ENCODE measurements around the gene TSPAN4. TPM values are rescaled to one million over a fixed set of nuclear protein-coding genes. Genes with fewer than 3 reads are reported as not detected.
A peak's percentile ranks its signal among the peaks of the same experiment; 100 is the strongest.

The TSPAN4 gene
- total RNA-seq, 2 experiments from 2014 or later, result 7.7 to 7.9 TPM

DNA sequence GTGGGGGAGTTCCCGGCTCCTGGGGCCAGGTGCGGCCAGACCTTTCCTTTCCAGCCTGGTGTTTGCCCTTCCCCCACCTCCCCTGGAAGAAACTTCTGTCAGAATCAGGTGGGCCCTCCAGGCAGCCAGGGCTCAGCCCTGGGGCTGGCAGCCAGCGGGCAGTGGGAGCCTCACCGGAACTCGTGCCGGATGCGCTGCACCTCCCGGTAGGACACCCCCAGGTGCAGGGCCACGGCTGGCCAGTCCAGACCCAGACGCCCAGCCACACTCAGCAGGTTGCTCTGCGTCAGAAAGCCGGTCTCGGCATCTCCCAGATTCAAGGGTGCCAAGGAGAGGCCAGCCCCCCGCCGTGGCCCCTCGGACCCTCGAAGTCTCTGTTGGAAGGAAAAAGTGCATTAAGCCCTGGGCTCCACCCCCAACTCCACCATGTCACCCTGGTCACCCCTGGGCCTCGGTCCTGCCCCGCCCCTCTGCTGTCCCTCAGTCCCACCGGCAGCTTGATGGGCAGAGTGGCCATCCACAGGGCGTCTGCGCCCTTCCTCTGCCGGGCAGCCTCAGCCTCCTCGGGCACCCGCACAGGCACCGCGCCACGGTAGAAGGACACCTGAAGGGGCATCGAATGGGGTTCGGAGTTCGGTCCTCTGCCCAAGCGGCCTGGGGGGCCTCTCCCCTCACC is 42.9 kb upstream of the TSPAN4 start:
- ChIA-PET POLR2A (no interaction called here), CTCF (interaction anchor here (1.6 kb wide), 1 partner anchor 9 kb away, joined by 4 read pairs; no protein-coding TSS in a partner anchor)
- Mint-ChIP-seq H3K27me3 (no peaks in the 10 kb centered on the region), H3K4me3 (no peak overlapping the region), H3K36me3 (ENCODE audit: low read depth) (peaks cover 9% of the 10 kb centered on the region), H3K9me3 (no peaks in the 10 kb centered on the region), H3K4me1 (peaks cover 23% of the 10 kb centered on the region), H3K27ac (no peak overlapping the region)
- no peak for DNase-seq

DNA sequence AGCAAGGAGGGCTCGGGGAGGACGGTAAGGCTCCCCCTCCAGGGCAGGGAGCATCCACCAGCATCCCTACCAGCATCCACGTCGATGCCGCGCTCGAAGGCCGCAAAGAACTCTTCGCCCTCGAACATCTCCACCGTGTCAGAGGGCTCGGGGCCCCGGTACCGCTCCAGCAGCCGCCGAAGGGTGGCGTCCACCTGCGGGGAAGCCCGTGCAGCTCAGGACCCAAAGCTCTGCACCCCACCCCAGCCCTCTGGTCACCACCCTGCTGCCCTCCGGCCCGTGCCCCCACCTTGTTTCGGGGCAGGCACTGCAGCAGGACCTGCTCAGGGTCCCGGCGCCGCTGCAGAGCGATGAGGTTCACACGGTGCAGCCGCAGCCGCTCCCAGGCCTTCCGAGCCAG is 42.2 kb upstream of the TSPAN4 start:
- Mint-ChIP-seq H3K36me3 (ENCODE audit: low read depth) (peaks cover 9% of the 10 kb centered on the region), H3K27me3 (no peaks in the 10 kb centered on the region)
- CTCF ChIA-PET, result interaction anchor here (1.6 kb wide), 1 partner anchor 8 kb away, joined by 4 read pairs; no protein-coding TSS in a partner anchor

DNA sequence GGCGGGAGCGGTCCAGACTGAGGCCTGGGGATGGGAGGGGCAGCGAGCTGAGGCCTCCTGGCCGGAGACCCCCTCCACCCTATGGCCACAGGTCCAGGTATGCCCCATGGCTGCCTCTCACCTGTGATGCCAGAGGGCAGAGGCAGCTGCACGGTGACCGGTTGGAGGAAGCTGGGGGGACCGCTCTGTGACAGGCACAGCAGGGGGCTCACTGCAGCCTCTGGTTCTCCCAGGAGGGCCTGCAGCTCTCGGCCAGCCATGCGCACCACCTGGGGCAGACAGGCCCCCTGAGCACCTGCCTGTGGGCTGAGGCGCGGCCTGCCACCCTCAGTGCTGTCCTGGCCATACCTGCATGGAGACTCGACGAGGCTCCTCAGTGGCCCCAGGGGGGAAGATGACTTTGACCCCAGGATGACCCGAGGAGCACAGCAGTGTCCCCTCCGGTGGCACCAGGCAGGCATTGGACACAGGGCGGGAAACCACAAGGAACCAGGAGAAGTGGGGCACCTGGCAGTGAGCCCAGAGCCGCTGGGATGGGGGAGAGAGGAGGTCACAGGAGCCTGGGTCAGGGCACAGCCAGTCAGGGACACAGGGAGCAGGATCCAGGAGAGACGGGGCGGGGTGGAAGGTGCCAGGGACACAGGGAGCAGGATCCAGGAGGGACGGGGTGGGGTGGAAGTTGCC is 41.4 kb upstream of the TSPAN4 start:
- Mint-ChIP-seq H3K4me1 (peaks cover 21% of the 10 kb centered on the region), H3K27me3 (no peaks in the 10 kb centered on the region), H3K27ac (no peak overlapping the region), H3K9me3 (no peaks in the 10 kb centered on the region), H3K4me3 (no peak overlapping the region), H3K36me3 (ENCODE audit: low read depth) (peaks cover 9% of the 10 kb centered on the region)
- POLR2A ChIA-PET, result no interaction called here
- CTCF ChIA-PET, result interaction anchor here (1.6 kb wide), 1 partner anchor 8 kb away, joined by 4 read pairs; no protein-coding TSS in a partner anchor
- no peak for DNase-seq

More for the DNA sequence above, 42.2 kb upstream of the TSPAN4 start:
- Mint-ChIP-seq H3K4me3 (no peak overlapping the region), H3K9me3 (no peaks in the 10 kb centered on the region), H3K4me1 (peaks cover 20% of the 10 kb centered on the region), H3K27ac (no peak overlapping the region)
- POLR2A ChIA-PET, result no interaction called here
- no peak for DNase-seq

DNA sequence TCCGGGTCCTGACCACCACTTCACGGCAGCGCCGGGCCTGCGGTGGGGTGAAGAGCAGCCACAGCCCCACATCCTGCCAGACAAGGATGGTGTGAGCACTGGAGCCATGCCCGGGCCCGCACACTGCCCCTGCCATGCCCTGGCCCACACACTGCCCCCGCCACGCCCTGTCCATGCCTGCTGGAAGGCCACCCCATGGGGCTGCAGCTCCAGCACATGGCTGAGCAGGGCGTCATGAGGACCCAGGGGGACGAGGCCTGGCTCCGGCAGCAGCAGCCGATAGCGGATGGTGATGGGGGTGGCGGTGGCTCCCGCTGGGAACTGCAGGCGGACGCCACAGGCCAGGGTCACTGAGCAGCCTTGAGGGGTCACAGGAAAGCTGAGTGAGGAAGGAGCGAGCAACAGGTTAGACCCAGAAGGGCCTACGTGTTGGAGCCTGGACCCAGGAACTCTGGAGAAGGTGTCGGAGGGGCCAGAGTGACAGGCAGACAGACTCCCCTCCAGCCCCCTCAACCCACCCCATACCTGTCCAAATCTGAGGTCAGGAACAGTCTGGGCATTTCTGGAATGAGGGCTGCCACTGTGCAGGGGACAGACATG is 40.5 kb upstream of the TSPAN4 start:
- Mint-ChIP-seq H3K9me3 (no peaks in the 10 kb centered on the region), H3K4me3 (peak overlapping the region; percentile 36), H3K27me3 (no peaks in the 10 kb centered on the region), H3K4me1 (peaks cover 17% of the 10 kb centered on the region), H3K36me3 (ENCODE audit: low read depth) (peaks cover 9% of the 10 kb centered on the region), H3K27ac (no peak overlapping the region)
- no peak for DNase-seq
- ChIA-PET POLR2A (no interaction called here), CTCF (no interaction called here)

DNA sequence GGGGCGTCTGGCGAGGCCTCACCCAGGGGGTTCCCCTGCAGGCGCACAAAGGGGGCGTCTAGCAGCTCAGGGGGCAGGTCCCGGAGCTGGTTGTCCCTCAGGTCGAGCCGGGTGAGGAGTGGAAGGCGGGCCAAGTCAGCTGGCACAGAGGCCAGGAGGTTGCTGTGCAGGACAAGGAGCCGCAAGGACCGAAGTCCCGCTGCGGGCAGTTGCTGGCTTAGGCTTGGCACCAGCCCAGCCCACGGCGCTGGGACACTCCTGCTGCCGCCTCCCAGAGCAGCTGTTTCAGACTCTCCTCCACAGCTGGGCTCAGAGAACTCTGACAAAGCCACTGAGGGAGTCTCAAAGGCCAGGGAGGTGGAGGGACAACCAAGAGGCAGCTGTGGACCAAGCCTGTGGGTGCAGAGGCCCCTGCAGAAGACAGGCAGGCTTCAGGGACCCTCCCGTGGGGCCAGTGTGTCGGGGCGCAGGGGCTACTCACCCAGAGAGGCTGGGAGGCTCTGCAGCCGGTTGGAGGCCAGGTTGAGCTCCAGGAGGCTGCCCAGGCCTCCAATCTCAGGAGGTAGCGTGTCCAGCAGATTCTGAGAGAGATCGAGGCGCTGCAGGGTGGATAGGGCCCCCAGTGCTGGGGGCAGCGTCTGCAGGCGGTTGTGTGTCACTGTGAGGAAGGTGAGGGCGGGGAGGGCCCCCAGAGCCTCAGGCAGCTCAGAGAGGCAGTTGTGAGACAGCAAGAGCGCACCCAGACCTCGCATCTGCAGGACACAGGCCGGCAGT is 39.8 kb upstream of the TSPAN4 start:
- Mint-ChIP-seq H3K9me3 (no peaks in the 10 kb centered on the region), H3K27me3 (no peaks in the 10 kb centered on the region), H3K27ac (no peak overlapping the region), H3K4me3 (peak overlapping the region; percentile 81), H3K36me3 (ENCODE audit: low read depth) (peaks cover 11% of the 10 kb centered on the region), H3K4me1 (peaks cover 16% of the 10 kb centered on the region)
- CTCF ChIA-PET, result interaction anchor here (1.3 kb wide), 1 partner anchor 11 kb away, joined by 4 read pairs; no protein-coding TSS in a partner anchor
- no peak for DNase-seq
- POLR2A ChIA-PET, result no interaction called here

DNA sequence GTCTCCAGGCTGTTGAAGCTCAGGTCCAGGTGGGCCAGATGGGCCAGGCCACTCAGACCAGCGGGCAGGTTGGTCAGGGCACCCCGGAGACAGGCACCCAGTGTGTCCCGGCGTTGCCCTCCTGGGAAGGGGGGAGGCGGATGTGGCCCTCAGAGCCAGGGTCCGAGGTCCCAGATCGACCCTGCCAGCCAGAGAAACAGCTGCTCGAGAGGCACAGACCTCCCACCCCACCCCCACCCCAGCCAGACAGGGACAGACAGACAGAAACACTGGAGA is 39.2 kb upstream of the TSPAN4 start:
- H3K9me3 Mint-ChIP-seq, result no peaks in the 10 kb centered on the region
- peaks cover 21% of the 10 kb centered on the region for H3K4me1 Mint-ChIP-seq
- H3K36me3 Mint-ChIP-seq (ENCODE audit: low read depth), result peaks cover 12% of the 10 kb centered on the region
- no peak overlapping the region for H3K27ac Mint-ChIP-seq
- no peak for DNase-seq
- ChIA-PET CTCF (interaction anchor here (1.3 to 1.8 kb wide), 2 partner anchors 12 to 14 kb away, joined by 4 to 7 read pairs; partner anchors contain the start of gene PNPLA2), POLR2A (no interaction called here)
- H3K4me3 Mint-ChIP-seq, result peak overlapping the region; percentile 81
- H3K27me3 Mint-ChIP-seq, result no peaks in the 10 kb centered on the region

DNA sequence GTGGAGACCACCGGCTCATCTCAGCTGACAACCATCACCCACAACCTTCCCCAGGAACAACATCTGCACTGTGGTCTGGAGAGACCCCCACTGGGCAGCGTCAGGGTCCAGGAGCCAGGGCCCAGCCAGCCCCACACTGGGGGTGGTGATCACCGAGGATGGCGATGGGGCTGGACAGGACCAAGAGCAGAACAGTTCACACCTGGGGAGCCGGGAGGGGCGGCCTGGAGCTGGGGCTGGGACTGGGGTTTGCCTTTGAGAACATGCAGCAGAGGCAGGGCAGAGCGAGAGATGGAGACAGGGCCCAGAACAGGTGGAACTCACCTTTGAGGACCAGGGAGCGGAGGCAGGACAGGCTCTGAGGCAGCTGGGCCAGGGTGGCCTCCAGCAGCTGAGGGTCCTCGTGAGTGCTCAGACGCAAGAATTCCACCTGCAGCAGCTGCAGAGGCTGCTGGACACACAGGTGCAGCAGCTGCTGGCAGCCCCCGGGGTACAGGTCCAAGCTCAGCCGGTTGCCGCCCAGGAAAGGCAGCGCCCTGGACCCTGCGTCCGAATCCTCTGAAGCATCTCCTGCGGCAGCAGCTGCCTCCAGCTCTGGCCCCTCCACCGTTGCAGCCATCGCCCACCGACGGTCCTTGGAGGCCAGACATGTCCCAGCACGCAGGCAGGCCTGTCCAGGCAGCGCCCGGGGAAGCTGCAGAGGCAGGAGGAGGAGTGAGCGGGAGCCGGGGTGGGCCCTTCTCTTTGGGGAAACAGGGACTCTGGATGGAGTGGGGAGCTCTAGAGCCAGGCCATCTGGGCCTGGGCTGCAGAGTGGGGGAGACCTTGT is 38.7 kb upstream of the TSPAN4 start:
- Mint-ChIP-seq H3K4me1 (peaks cover 27% of the 10 kb centered on the region), H3K36me3 (ENCODE audit: low read depth) (peaks cover 12% of the 10 kb centered on the region), H3K4me3 (peak overlapping the region; percentile 81), H3K27me3 (no peaks in the 10 kb centered on the region), H3K9me3 (no peaks in the 10 kb centered on the region), H3K27ac (peak overlapping the region; percentile 79)
- ChIA-PET POLR2A (no interaction called here), CTCF (interaction anchor here (1.0 to 1.8 kb wide), 5 partner anchors 12 to 285 kb away, joined by 3 to 7 read pairs (median 4); partner anchors contain the start of genes IRF7 and PNPLA2)
- no peak for DNase-seq

DNA sequence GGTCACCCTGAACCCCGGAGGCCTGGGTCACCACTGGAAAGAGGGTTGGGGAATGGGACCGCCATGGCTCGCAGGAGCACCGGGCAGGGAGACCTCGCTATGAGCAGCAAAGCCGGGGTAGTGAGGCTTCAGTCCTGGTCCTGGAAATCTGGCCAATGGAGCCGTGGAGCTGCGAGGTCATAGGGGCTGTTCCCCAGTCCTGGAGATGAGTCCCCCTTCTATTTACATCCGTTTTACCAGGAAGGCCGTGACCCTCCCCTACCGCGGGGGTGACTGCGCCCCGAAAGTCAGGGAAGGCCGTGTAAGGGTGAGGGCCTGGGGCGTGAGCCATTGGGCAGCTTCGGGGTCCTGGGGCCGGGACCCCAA is 38.1 kb upstream of the TSPAN4 start:
- peak overlapping the region; percentile 79 for H3K27ac Mint-ChIP-seq
- peaks cover 27% of the 10 kb centered on the region for H3K4me1 Mint-ChIP-seq
- peaks cover 12% of the 10 kb centered on the region for H3K36me3 Mint-ChIP-seq (ENCODE audit: low read depth)
- H3K9me3 Mint-ChIP-seq, result no peaks in the 10 kb centered on the region
- POLR2A ChIA-PET, result no interaction called here
- peak overlapping the region; percentile 81 for H3K4me3 Mint-ChIP-seq
- H3K27me3 Mint-ChIP-seq, result no peaks in the 10 kb centered on the region
- no peak for DNase-seq
- CTCF ChIA-PET, result interaction anchor here (1.0 to 1.8 kb wide), 4 partner anchors 13 to 286 kb away, joined by 3 to 7 read pairs (median 4); partner anchors contain the start of genes IRF7 and PNPLA2

DNA sequence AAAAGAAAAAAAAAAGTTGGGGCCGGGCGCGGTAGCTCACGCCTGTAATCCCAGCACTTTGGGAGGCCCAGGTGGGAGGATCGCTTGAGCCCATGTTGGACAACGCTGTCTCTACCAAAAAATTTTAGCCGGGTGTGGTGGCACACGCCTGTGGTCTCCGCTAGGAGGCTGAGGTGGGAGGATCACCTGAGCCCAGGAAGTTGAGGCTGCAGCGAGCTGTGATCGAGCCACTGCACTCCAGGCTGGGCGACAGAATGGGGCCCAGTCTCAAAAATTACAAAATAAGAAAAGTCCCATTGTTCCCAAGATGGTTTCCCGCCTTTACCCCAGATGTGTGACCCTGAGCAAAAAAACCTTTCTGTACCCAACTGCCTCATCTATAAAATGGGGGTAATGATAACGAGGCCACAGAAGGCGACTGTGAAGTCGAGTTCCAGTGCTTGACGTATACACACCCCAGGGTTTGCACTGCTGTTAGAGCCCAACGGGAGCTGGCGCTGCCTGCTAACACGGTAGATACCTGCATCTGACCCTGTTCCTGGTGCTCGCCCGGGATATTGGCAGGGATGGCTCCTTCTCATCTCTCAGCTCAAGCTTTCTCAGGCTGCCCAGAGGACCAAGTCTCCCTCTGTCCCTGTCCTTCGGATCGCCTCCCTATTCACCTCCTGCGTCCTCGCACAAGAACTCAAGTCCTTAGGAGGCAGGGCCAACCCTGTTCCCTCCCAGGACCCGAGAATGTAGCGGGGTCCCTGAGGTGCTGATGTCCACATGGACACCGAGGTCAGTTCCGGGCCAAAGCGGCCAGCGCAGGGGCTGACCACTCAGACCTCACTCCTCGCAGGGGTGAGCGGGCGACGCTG is 34.0 kb upstream of the TSPAN4 start:
- ChIA-PET POLR2A (no interaction called here), CTCF (interaction anchor here (0.6 to 2.2 kb wide), 7 partner anchors 8 to 25 kb away, joined by 3 to 12 read pairs (median 6); partner anchors contain the start of gene PNPLA2)
- H3K27ac Mint-ChIP-seq, result peak overlapping the region; percentile 98
- H3K4me3 Mint-ChIP-seq, result peak overlapping the region; percentile 90
- peaks cover 46% of the 10 kb centered on the region for H3K4me1 Mint-ChIP-seq
- no peaks in the 10 kb centered on the region for H3K27me3 Mint-ChIP-seq
- no peaks in the 10 kb centered on the region for H3K9me3 Mint-ChIP-seq
- H3K36me3 Mint-ChIP-seq (ENCODE audit: low read depth), result peaks cover 28% of the 10 kb centered on the region
- peak; percentile 40 for DNase-seq

DNA sequence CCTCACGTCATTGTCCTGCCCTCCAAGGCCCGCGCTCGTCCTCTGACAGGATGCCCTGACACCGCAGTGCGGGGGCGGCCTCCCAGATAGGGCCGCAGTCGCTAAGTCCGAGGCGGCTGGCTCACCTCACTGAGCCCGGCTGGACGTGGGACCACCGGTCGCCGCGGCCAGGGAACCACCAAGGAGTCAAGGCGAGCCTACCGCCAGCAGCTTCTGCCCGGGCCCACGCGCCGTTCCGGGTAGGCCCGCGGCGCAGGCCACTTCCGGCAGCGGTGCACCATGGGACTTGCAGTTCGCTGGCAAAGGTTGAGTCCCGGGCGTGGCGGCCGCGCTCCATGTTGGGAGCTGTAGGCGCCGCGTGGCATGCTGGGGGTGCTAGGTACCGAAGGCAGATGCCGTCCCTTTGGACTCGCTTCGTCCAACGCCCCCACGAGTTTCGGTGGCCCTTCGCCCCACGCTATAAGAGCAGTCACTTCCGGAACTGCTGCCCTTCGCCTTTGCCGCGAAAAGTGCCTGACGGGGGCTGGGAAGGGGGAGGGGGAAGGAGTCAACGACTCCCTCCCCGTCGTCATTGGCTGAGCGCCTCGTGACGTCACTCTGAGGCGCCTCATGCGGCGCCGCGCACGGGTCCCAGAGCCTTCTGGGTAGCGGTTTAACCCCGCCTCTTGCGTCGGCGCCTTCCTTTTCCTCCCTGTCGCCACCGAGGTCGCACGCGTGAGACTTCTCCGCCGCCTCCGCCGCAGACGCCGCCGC is 33.2 kb upstream of the TSPAN4 start, which contains the start of gene RPLP2:
TSS of gene RPLP2 (plus strand) at position 681 of the 753 bp plus-strand sequence. CDS start 268 bp downstream, outside the sequence.
- peak; percentile 98 for DNase-seq
- POLR2A ChIA-PET, result interaction anchor here (0.5 to 0.8 kb wide), 2 partner anchors 10 to 505 kb away, joined by 3 to 4 read pairs; no protein-coding TSS in a partner anchor
- Mint-ChIP-seq H3K36me3 (ENCODE audit: low read depth) (peaks cover 26% of the 10 kb centered on the region), H3K4me3 (peak within 1 kb of the TSS; percentile 90), H3K4me1 (peaks cover 46% of the 10 kb centered on the region), H3K27me3 (no peaks in the 10 kb centered on the region), H3K27ac (peak within 1 kb of the TSS; percentile 98), H3K9me3 (no peaks in the 10 kb centered on the region)
- CTCF ChIA-PET, result interaction anchor here (1.2 to 2.2 kb wide), 4 partner anchors 8 to 23 kb away, joined by 4 to 12 read pairs (median 5); partner anchors contain the start of gene PNPLA2

Data from activated CD4-positive, alpha-beta T cell treated with anti-CD3 and anti-CD28 coated beads, Interleukin-2, amount 10 ng/mL, durations not matched to agents 7 days and 5 days (primary cell).